RCC 7860 (cell line): ENCODE results near the gene ARL6IP4.

Experiments
- DNase-seq: peaks from one replicate; pipeline ENCODE4 v3.0.0-alpha.2; 2015; ENCODE audit warnings: low spot score
- FAIRE-seq: peaks from 2 replicates; lab custom pipeline; 2012; peaks lifted over from hg19 to GRCh38; lab: Jason Lieb, UNC

ARL6IP4 gene

GRCh38 chr12:122958198-122958888, 22.1 kb upstream of the ARL6IP4 start:
- DNase-seq (no peak), FAIRE-seq (no peak)

- no peak for DNase-seq
- no peak for FAIRE-seq
These were observed 20.8 kb upstream of the ARL6IP4 start for GRCh38 chr12:122959566-122960192.

GRCh38 chr12:122960193-122960569, 20.3 kb upstream of the ARL6IP4 start:
- no peak for DNase-seq
- no peak for FAIRE-seq

- DNase-seq (no peak), FAIRE-seq (no peak)
These were observed 18.8 kb upstream of the ARL6IP4 start for GRCh38 chr12:122961531-122962329.

DNA sequence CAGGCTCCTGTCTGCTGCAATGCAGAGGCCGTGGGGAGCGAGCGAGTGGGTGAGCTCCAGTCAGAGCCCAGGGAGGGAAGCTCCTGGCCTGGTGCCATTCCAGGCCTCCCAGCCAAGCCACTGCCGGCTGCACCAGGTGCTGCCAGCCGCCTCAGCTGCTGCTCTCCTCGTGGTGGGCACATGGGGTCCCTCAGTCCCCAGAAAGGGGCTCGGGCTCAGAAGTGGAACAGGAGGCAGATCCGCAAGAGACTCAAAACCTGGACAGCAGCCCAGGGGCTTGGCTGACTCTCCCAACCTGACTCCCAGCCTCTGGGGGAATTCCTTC, 16.6 kb upstream of the ARL6IP4 start:
- DNase-seq: no peak
- FAIRE-seq: no peak

DNA sequence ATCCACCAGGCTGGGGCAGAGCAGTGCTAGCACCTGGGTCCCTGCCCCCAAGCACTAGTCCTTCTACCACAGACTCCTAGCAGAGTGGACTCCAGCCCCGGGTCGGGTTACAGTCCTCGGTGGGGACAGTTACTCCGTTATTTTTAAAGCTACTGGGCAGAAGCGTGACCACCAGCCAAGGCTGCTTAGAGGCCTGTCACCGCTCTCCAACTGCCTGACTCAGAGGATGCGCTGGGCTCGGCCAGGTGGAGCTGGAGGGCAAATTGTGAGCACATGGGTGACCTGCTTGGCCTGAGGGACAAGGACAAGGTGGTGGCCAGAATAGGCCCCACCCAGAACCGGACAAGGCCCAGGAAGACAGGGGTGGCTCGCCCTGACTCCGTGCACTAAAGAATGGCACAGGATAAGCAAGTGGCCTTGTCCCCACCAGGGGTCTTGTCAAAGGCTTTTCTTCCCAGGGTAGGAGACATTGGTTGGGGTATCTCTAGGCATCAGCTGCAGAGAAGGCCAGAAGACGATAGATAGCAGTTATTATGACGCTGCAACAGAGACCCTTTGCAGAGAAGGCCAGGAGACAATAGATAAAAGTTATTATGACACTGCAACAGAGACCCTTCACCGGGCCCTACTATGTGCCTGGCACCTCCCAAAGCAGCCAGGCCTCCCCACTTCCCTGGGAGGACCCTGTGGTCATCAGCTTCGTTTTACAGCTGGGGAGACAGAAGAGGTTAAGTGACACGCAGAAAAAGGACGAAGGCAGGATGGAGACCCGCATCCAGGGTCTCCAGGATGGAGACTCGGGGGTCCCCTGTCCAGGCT, 15.8 kb upstream of the ARL6IP4 start:
- no peak for FAIRE-seq

DNA sequence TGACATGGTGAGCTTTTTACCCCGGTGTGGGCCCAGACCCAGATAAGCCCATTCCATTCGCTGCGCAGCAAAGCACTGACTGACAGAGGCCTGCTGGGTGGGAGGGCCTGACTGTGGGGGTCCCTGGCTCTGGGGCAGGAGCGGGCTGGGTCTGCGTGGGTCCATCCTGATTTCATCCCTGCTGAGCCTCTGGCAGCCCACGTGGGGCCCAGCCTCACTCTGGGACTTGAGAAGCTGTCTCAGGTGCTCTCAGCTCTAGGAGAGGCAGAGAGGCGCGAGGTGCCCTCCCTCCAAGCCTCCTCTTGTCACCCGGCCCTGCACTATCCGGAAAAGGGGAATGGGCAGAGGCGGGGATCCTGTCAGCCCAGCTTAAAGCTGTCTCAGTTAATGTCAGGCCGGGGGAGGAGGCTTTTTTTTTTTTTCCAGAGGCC, 15.1 kb upstream of the ARL6IP4 start:
- DNase-seq: no peak
- FAIRE-seq: no peak

More for the DNA sequence above, 15.8 kb upstream of the ARL6IP4 start:
- no peak for DNase-seq

GRCh38 chr12:122965851-122966742, 14.4 kb upstream of the ARL6IP4 start, which contains the start of gene ABCB9:
TSS of gene ABCB9 (minus strand) at chr12:122966463. CDS start at chr12:122960235, 6,228 bp downstream.
- no peak for FAIRE-seq
- DNase-seq: peak; percentile 71

GRCh38 chr12:122966743-122967550, 13.5 kb upstream of the ARL6IP4 start:
- DNase-seq (no peak), FAIRE-seq (no peak)

DNA sequence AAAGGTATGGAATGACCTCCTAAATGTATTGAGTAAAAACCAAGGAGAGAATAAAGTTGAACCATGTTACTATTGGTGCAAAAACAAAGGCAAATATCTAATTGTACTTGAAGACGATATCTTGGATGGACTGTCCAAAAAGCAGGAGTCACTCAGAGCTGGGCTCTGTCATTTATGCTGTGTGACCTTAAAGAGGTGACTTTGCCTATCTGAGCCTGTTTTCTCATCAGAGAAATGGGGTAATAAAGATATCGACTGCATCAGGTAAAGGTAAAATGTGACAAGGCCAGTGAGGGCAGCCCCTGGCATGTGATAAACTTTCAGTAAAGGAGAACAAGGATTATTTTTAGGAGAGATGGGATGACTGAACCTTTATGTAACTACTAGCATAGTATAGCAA, 12.4 kb upstream of the ARL6IP4 start:
- DNase-seq (no peak), FAIRE-seq (no peak)

DNA sequence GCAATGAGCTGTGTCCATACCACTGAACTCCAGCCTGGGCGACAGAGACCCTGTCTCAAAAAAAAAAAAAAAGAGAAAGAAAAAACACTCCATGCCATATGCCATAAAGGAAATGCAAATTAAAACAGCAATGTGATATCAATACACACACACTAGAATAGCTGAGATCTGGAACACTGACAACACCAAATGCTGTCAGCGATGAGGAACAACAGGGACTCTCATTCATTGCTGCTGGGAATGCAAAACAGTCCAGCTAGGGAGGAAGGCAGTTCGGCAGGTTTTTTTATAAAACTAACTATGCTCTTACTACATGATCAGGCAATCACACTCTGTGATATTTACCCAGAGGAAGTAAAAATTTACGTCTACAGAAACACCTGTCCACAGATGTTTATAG, 10.8 kb upstream of the ARL6IP4 start:
- FAIRE-seq: no peak
- DNase-seq: no peak

- peak; percentile 79 for FAIRE-seq
- DNase-seq: peak; percentile 91
These were observed 6.1 kb upstream of the ARL6IP4 start for GRCh38 chr12:122974274-122974891.

GRCh38 chr12:122974892-122975789, 5.3 kb upstream of the ARL6IP4 start, which contains the start of gene OGFOD2:
TSS of gene OGFOD2 (plus strand) at chr12:122975244. CDS start at chr12:122975252, 8 bp downstream.
- DNase-seq (peak; percentile 73), FAIRE-seq (no peak)

- FAIRE-seq (no peak), DNase-seq (no peak)
These were observed 4.5 kb upstream of the ARL6IP4 start for GRCh38 chr12:122975790-122976647.

- FAIRE-seq: no peak
These were observed 3.9 kb upstream of the ARL6IP4 start for GRCh38 chr12:122976648-122976975.

DNA sequence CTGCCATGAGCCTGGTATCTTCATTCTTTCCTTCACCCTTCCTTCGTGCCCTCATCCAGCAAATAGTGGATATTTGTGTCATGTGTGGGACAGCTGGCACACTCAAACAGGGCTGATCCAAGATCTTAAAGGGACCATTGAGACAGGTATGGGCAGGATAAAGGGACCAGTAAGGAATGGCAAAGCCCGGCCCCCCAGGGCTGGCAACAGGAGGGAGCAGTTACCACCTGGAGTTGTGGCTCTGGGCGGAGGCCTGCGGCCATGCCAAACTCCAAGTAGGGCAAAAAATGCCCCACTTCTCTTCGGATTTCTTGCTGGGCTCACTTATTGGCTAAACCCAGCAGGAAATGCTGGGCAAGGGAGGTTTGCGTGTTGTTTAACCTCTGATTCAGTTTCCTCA, 3.3 kb upstream of the ARL6IP4 start:
- DNase-seq: no peak
- no peak for FAIRE-seq

More at GRCh38 chr12:122976648-122976975, 3.9 kb upstream of the ARL6IP4 start:
- DNase-seq: no peak
